OCI-LY7 (cell line): ENCODE data around the gene S100A6. TPM values are rescaled to one million over a fixed set of nuclear protein-coding genes. Genes with fewer than 3 reads are reported as not detected.

Experiments used
- BruUV-seq: library from RNA; stranded (reverse); fragments of 400-500 nt; replicated peaks from 2 replicates; lab custom pipeline; 2021; lab: Mats Ljungman, UMichigan
- CTCF ChIA-PET: fragments of 300-600 bp; sonication (Branson Sonifier 250); formaldehyde crosslinking; loops from one replicate; lab custom pipeline; 2022; ENCODE audit warnings: antibody characterized with exemption; ENCODE audit not compliant: unreplicated experiment; lab: Charles Lee
- POLR2A ChIA-PET: fragments of 300-600 bp; sonication (Branson Sonifier 250); formaldehyde crosslinking; loops from one replicate; lab custom pipeline; 2022; ENCODE audit warnings: antibody characterized with exemption; lab: Charles Lee
- DNase-seq: peaks from one replicate; pipeline ENCODE4 v3.0.0-alpha.2; 2015; ENCODE audit warnings: low spot score
- H2AFZ ChIP-seq: fragments of 200-600 bp; sonication (generic), shearing (Covaris generic); 2 replicates; pipeline ENCODE4 v1.6.1; 2014; ENCODE audit warnings: mild to moderate bottlenecking, antibody characterized with exemption, low read length, moderate library complexity
- H3K27ac ChIP-seq: fragments of 200-600 bp; sonication (generic); 2 replicates; pipeline ENCODE4 v1.5.1; 2014; ENCODE audit warnings: mixed run types, low read depth, mild to moderate bottlenecking, moderate library complexity, low read length, inconsistent platforms; ENCODE audit not compliant: poor library complexity, severe bottlenecking
- H3K36me3 ChIP-seq: fragments of 200-600 bp; sonication (generic); 2 replicates; pipeline ENCODE4 v1.6.1; 2014; ENCODE audit warnings: mild to moderate bottlenecking, antibody characterized with exemption, low read length, moderate library complexity, mixed read lengths; ENCODE audit not compliant: insufficient read depth
- H3K4me1 ChIP-seq: fragments of 200-600 bp; sonication (generic); 2 replicates; pipeline ENCODE4 v1.5.1; 2014; ENCODE audit warnings: mild to moderate bottlenecking, low read length; ENCODE audit not compliant: insufficient read depth, poor library complexity, severe bottlenecking
- H3K4me2 ChIP-seq: fragments of 200-600 bp; sonication (generic); 2 replicates; pipeline ENCODE4 v1.6.1; 2014; ENCODE audit warnings: mild to moderate bottlenecking, low read length
- H3K4me3 ChIP-seq: fragments of 200-600 bp; sonication (generic); 2 replicates; pipeline ENCODE4 v1.5.1; 2014; ENCODE audit warnings: mild to moderate bottlenecking, low read depth, low read length; ENCODE audit not compliant: poor library complexity, severe bottlenecking
- H3K79me2 ChIP-seq: fragments of 200-600 bp; sonication (generic); 2 replicates; pipeline ENCODE4 v1.6.1; 2016; ENCODE audit warnings: low read depth, mild to moderate bottlenecking, low read length, moderate library complexity, mixed read lengths; ENCODE audit not compliant: insufficient read depth
- H3K9me2 ChIP-seq: fragments of 200-600 bp; sonication (generic); 2 replicates; pipeline ENCODE4 v1.6.1; 2016; ENCODE audit warnings: mild to moderate bottlenecking, low read length, mixed read lengths; ENCODE audit not compliant: insufficient read depth
- H3K9me3 ChIP-seq: fragments of 200-600 bp; sonication (generic); 2 replicates; pipeline ENCODE4 v1.6.1; 2014; ENCODE audit warnings: mild to moderate bottlenecking, mixed run types, low read length, mixed read lengths
- H4K20me1 ChIP-seq: fragments of 200-600 bp; sonication (generic); 2 replicates; pipeline ENCODE4 v1.6.1; 2014; ENCODE audit warnings: mild to moderate bottlenecking, antibody characterized with exemption, low read length, moderate library complexity, mixed read lengths; ENCODE audit not compliant: insufficient read depth
- CTCF ChIP-seq: fragments of 200-600 bp; sonication (generic); conservative IDR thresholded peaks from 2 replicates; pipeline ENCODE4 v1.5.1; 2014; ENCODE audit warnings: mild to moderate bottlenecking, antibody characterized with exemption, low read length, moderate library complexity, mixed read lengths
- EZH2phosphoT487 ChIP-seq: fragments of 200-600 bp; sonication (generic); IDR thresholded peaks from 2 replicates; pipeline ENCODE4 v1.6.1; 2018; ENCODE audit warnings: low read depth, borderline replicate concordance, mild to moderate bottlenecking, mixed run types, antibody characterized with exemption, low read length, moderate library complexity, mixed read lengths
- intact Hi-C: fragments of 100-400 bp; cut with micrococcal nuclease; formaldehyde crosslinking; loops from one replicate; pipeline ENCODE4 v1.10.0; 2022; ENCODE audit not compliant: unreplicated experiment
- total RNA-seq, 2 experiments: library from RNA; depleted of rRNA in 1 of 2; stranded (reverse); fragments of >200 nt in 1 of 2; shearing (Covaris generic) in 1 of 2; gene quantifications; 2 replicates each; pipeline ENCODE4 v1.2.3, GENCODE V29; 2014 to 2022

The S100A6 gene
- total RNA-seq, 2 experiments from 2014 or later: not detected

- Histone ChIP-seq H3K4me3 (no peak overlapping the region), H3K27ac (no peak overlapping the region), H3K4me2 (no peak overlapping the region), H3K36me3 (no peaks in the 10 kb centered on the region), H4K20me1 (no peaks in the 10 kb centered on the region), H3K9me3 (no peaks in the 10 kb centered on the region), H3K79me2 (no peaks in the 10 kb centered on the region), H3K4me1 (peaks cover 7% of the 10 kb centered on the region), H3K9me2 (no peaks in the 10 kb centered on the region), H2AFZ (no peak overlapping the region)
- ChIA-PET CTCF (no interaction called here), POLR2A (interaction anchor here (0.6 kb wide), 1 partner anchor 174 kb away, joined by 3 read pairs; no protein-coding TSS in a partner anchor)
- intact Hi-C loops: loop anchor here (10.0 kb wide), 2 partner anchors 159 to 469 kb away; partner anchors contain the start of genes ILF2, NPR1 and RAB13
- TF ChIP-seq CTCF: no peak
- TF ChIP-seq EZH2phosphoT487: no peak
- no TSS peak for BruUV-seq
- DNase-seq: no peak
These were observed 20.0 kb downstream of the S100A6 start for GRCh38 chr1:153515504-153516394.

- no peaks in the 10 kb centered on the region for H3K9me3 ChIP-seq
- intact Hi-C loops: loop anchor here (10.0 kb wide), 2 partner anchors 161 to 471 kb away; partner anchors contain the start of genes ILF2, NPR1 and RAB13
- no peak overlapping the region for H3K4me3 ChIP-seq
- ChIA-PET POLR2A (no interaction called here), CTCF (no interaction called here)
- no peaks in the 10 kb centered on the region for H3K36me3 ChIP-seq
- H2AFZ ChIP-seq: no peak overlapping the region
- no peak overlapping the region for H3K27ac ChIP-seq
- no TSS peak for BruUV-seq
- peaks cover 6% of the 10 kb centered on the region for H3K4me1 ChIP-seq
- H3K79me2 ChIP-seq: no peaks in the 10 kb centered on the region
- H3K9me2 ChIP-seq: no peaks in the 10 kb centered on the region
- TF ChIP-seq EZH2phosphoT487: no peak
- TF ChIP-seq CTCF: no peak
- no peak for DNase-seq
- no peaks in the 10 kb centered on the region for H4K20me1 ChIP-seq
- no peak overlapping the region for H3K4me2 ChIP-seq
These were observed 22.1 kb downstream of the S100A6 start for GRCh38 chr1:153513666-153514065.

- BruUV-seq: no TSS peak
- H3K4me2 ChIP-seq: no peak overlapping the region
- no peaks in the 10 kb centered on the region for H3K36me3 ChIP-seq
- POLR2A ChIA-PET: no interaction called here
- H3K79me2 ChIP-seq: no peaks in the 10 kb centered on the region
- H3K9me2 ChIP-seq: no peaks in the 10 kb centered on the region
- no peaks in the 10 kb centered on the region for H3K9me3 ChIP-seq
- H3K4me3 ChIP-seq: no peak overlapping the region
- CTCF ChIA-PET: no interaction called here
- 0 out of 2 replicates have a peak, but pooled peaks have one; percentile 16 for TF ChIP-seq CTCF
- no peak for TF ChIP-seq EZH2phosphoT487
- H2AFZ ChIP-seq: no peak overlapping the region
- H3K27ac ChIP-seq: no peak overlapping the region
- H4K20me1 ChIP-seq: no peaks in the 10 kb centered on the region
- intact Hi-C loops: loop anchor here (10.0 kb wide), 2 partner anchors 162 to 472 kb away; partner anchors contain the start of genes ILF2, NPR1 and RAB13
- H3K4me1 ChIP-seq: no peaks in the 10 kb centered on the region
- DNase-seq: no peak
These were observed 22.8 kb downstream of the S100A6 start for GRCh38 chr1:153513023-153513422.
